Activated CD8-positive, alpha-beta T cell treated with anti-CD3 and anti-CD28 coated beads for 36 hours (primary cell): ENCODE data around the gene CNPY1. TPM values are rescaled to one million over a fixed set of nuclear protein-coding genes. Genes with fewer than 3 reads are reported as not detected.

ENCODE experiments used
- ATAC-seq: fragments of 200-7000 bp; cut with Tn5 transposase; one replicate; pipeline ENCODE4 v1.10.0; 2021; ENCODE audit warnings: mild to moderate bottlenecking, moderate library complexity
- CTCF ChIA-PET: fragments of 350-600 bp; sonication (Branson Sonifier 250); formaldehyde crosslinking; loops from one replicate; lab custom pipeline; 2021; ENCODE audit warnings: antibody characterized with exemption; lab: Charles Lee
- POLR2A ChIA-PET: fragments of 350-600 bp; sonication (Branson Sonifier 250); formaldehyde crosslinking; loops from one replicate; lab custom pipeline; 2021; ENCODE audit warnings: antibody characterized with exemption; lab: Charles Lee
- DNase-seq: peaks from one replicate; pipeline ENCODE4 v3.0.0-alpha.2; 2020
- H3K27ac Mint-ChIP-seq: one replicate; pipeline ENCODE4 v1.8.0; 2021; ENCODE audit warnings: mild to moderate bottlenecking, mixed read lengths
- H3K27me3 Mint-ChIP-seq: one replicate; pipeline ENCODE4 v1.8.0; 2021; ENCODE audit warnings: mixed read lengths
- H3K36me3 Mint-ChIP-seq: one replicate; pipeline ENCODE4 v1.8.0; 2021; ENCODE audit warnings: low read depth, mixed read lengths
- H3K4me1 Mint-ChIP-seq: one replicate; pipeline ENCODE4 v1.8.0; 2021; ENCODE audit warnings: low read depth, mixed read lengths
- H3K4me3 Mint-ChIP-seq: one replicate; pipeline ENCODE4 v1.8.0; 2021; ENCODE audit warnings: mild to moderate bottlenecking, moderate library complexity, mixed read lengths
- H3K9me3 Mint-ChIP-seq: one replicate; pipeline ENCODE4 v1.8.0; 2021; ENCODE audit warnings: mixed read lengths
- intact Hi-C: fragments of 100-400 bp; cut with micrococcal nuclease; formaldehyde crosslinking; loops from one replicate; pipeline ENCODE4 v1.10.0; 2022
- total RNA-seq, 2 experiments: library from RNA; stranded (reverse); gene quantifications; one replicate each; pipeline ENCODE4 v1.2.3, GENCODE V29; 2021
- TF ChIP-seq, protein P1 (sequence below): fragments of 200-600 bp; IDR thresholded peaks from one replicate; pipeline ENCODE4 v1.8.0; 2022; ENCODE audit warnings: antibody characterized with exemption, mild to moderate bottlenecking

CNPY1 gene
- total RNA-seq, 2 experiments from 2014 or later, result not detected

DNA sequence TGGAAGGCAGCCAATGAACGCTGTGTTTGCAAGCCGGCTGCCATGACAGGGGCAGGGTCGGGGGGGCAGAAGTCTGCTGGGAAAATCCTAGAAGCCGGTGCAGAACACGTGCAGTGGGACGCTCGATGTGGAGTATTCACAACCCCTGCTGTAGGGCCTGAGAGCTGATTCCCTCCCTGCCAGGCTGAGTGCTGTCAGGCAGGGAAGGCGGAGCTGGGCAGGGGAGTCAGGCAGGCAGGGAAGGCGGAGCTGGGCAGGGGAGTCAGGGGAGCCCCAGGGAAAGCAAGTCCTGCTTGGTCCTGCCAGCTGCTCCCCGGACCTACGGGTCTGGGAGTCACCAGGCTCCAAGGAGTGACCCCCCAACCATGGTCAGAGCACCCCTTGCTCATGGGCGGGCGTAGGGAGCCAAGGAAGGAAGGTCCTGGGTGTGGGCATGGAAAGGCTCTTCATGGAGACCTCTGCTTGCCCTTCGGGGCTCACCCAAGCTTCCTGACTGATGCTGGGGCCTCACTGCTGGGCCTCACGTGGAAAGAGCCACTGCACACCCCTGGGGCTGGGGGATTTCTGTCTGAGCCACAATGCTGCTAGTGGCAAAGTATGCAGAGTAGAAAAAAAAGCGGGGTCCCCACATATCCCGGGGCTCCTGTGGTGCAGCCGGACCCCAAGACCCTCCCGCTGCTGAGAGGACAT is 4.2 kb downstream of the CNPY1 start:
- ATAC-seq (no peak), DNase-seq (no peak)
- CTCF ChIA-PET, result interaction anchor here (0.8 kb wide), 1 partner anchor 11 kb away, joined by 3 read pairs; no protein-coding TSS in a partner anchor
- H3K9me3 Mint-ChIP-seq, result no peaks in the 10 kb centered on the region
- TF ChIP-seq, protein P1, sequence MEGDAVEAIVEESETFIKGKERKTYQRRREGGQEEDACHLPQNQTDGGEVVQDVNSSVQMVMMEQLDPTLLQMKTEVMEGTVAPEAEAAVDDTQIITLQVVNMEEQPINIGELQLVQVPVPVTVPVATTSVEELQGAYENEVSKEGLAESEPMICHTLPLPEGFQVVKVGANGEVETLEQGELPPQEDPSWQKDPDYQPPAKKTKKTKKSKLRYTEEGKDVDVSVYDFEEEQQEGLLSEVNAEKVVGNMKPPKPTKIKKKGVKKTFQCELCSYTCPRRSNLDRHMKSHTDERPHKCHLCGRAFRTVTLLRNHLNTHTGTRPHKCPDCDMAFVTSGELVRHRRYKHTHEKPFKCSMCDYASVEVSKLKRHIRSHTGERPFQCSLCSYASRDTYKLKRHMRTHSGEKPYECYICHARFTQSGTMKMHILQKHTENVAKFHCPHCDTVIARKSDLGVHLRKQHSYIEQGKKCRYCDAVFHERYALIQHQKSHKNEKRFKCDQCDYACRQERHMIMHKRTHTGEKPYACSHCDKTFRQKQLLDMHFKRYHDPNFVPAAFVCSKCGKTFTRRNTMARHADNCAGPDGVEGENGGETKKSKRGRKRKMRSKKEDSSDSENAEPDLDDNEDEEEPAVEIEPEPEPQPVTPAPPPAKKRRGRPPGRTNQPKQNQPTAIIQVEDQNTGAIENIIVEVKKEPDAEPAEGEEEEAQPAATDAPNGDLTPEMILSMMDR, result no peak
- POLR2A ChIA-PET, result no interaction called here
- peaks cover 10% of the 10 kb centered on the region for H3K27me3 Mint-ChIP-seq
- no peaks in the 10 kb centered on the region for H3K36me3 Mint-ChIP-seq
- H3K4me1 Mint-ChIP-seq, result no peaks in the 10 kb centered on the region
- no peak overlapping the region for H3K27ac Mint-ChIP-seq
- intact Hi-C loops, result no loop called here
- no peak overlapping the region for H3K4me3 Mint-ChIP-seq

DNA sequence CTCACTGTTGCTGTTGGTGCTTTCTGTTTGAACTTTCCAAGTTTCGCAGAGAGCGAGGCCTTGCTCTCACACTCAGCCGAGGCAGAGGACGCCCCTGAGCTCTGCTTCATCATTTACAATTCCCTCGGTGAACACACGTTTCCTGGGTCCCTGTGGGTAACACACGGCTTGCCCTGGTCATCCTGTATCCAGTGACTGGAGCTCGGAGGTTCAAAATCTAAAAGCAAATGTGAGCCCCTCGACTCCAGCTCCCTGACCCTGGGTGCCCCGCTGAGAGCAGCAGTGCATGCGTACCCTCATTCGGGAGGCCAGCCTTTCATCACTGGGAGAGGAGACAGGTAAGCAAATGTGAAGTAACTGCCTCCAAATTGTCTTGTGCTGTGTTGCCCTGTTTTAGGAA is 5.8 kb downstream of the CNPY1 start:
- H3K4me3 Mint-ChIP-seq, result no peak overlapping the region
- H3K27me3 Mint-ChIP-seq, result peaks cover 14% of the 10 kb centered on the region
- TF ChIP-seq, protein P1, result no peak
- ChIA-PET POLR2A (interaction anchor here (1.2 kb wide), 1 partner anchor 36 kb away, joined by 4 read pairs; no protein-coding TSS in a partner anchor), CTCF (interaction anchor here (0.8 to 1.1 kb wide), 2 partner anchors 58 to 91 kb away, joined by 3 to 4 read pairs; no protein-coding TSS in a partner anchor)
- no peak overlapping the region for H3K27ac Mint-ChIP-seq
- no peak for ATAC-seq
- no peaks in the 10 kb centered on the region for H3K9me3 Mint-ChIP-seq
- H3K4me1 Mint-ChIP-seq, result no peaks in the 10 kb centered on the region
- no peaks in the 10 kb centered on the region for H3K36me3 Mint-ChIP-seq
- intact Hi-C loops, result no loop called here
- no peak for DNase-seq

DNA sequence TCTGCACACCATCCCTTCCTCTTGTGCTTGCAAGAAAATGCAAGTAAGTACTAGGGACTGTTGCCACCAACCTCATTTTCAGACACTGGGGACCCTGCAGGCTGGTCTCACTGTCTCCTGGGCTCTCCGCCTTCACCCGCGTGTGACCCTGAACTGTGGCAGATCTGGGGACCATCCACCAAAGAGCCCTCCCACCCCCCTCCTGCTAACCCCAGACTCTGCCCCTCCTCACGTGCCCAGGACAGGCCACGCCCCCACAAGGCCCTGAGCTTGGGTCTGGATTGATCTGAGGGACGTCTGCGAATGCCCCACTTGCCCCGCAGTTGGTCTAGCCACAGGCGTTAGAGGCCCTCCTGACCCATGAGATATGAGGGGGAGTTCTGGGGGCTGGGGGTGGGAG is 8.1 kb downstream of the CNPY1 start:
- ATAC-seq (no peak), DNase-seq (no peak)
- ChIA-PET POLR2A (interaction anchor here (0.7 kb wide), 1 partner anchor 328 kb away, joined by 7 read pairs; no protein-coding TSS in a partner anchor), CTCF (interaction anchor here (0.6 kb wide), 1 partner anchor 109 kb away, joined by 3 read pairs; no protein-coding TSS in a partner anchor)
- intact Hi-C loops, result loop anchor here (10.0 kb wide), 1 partner anchor 153 kb away; no protein-coding TSS in a partner anchor
- Mint-ChIP-seq H3K4me3 (no peak overlapping the region), H3K9me3 (no peaks in the 10 kb centered on the region), H3K4me1 (peaks cover 4% of the 10 kb centered on the region), H3K27me3 (peaks cover 32% of the 10 kb centered on the region), H3K27ac (no peak overlapping the region), H3K36me3 (no peaks in the 10 kb centered on the region)
- TF ChIP-seq, protein P1, result no peak

DNA sequence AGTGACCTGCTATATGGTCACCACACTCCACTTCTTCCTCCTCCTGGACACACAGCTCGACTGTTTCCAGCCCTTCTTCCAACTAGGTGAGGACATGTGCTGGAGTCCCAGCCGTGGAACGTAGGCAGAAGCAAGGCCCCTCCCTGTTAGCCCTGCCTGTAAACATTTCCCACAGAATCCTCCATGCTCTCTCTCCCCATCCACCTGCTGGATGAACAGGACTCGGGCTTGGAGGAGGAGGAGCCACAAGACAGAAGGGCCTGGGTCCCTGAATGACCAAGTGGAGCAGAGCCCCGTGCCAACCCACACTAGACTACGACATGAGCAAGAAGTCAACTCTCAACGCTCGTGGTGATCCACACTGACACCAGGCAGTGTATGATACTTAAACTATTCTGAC is 9.9 kb downstream of the CNPY1 start:
- intact Hi-C loops, result loop anchor here (10.0 kb wide), 1 partner anchor 152 kb away; no protein-coding TSS in a partner anchor
- CTCF ChIA-PET, result interaction anchor here (0.8 kb wide), 1 partner anchor 460 kb away, joined by 3 read pairs; no protein-coding TSS in a partner anchor
- DNase-seq (no peak), ATAC-seq (no peak)
- Mint-ChIP-seq H3K27ac (no peak overlapping the region), H3K36me3 (no peaks in the 10 kb centered on the region), H3K4me1 (peaks cover 9% of the 10 kb centered on the region), H3K27me3 (peaks cover 45% of the 10 kb centered on the region), H3K4me3 (no peak overlapping the region), H3K9me3 (no peaks in the 10 kb centered on the region)
- POLR2A ChIA-PET, result no interaction called here
- TF ChIP-seq, protein P1, result no peak

DNA sequence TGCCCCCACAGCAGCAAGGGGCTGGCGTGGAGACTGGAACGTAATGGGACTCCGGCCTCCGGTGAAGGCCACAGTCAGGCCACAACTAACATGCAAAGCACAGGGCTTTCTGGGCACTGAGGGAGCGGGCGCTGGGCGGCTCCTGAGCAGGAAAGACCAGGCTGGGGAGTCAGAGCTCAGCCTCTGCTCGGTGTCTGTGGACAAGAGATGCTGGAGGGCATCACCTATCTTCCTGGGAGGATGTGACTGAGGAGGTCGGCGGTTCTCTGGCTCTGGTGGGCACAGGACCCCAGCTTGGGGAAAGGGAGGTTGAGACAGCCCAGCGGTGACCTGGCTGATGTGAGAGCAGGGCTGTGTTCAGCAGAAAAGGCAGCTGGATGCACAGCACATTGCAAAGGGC is 11.7 kb downstream of the CNPY1 start:
- H3K27me3 Mint-ChIP-seq, result peaks cover 55% of the 10 kb centered on the region
- H3K27ac Mint-ChIP-seq, result no peak overlapping the region
- no peaks in the 10 kb centered on the region for H3K9me3 Mint-ChIP-seq
- DNase-seq (no peak), ATAC-seq (no peak)
- H3K4me1 Mint-ChIP-seq, result peaks cover 9% of the 10 kb centered on the region
- intact Hi-C loops, result loop anchor here (5.0 to 10.0 kb wide), 2 partner anchors 77 to 150 kb away; partner anchors contain the start of gene EN2
- ChIA-PET POLR2A (no interaction called here), CTCF (interaction anchor here (0.8 to 4.4 kb wide), 9 partner anchors 10 to 621 kb away, joined by 3 to 26 read pairs (median 3); no protein-coding TSS in a partner anchor)
- TF ChIP-seq, protein P1, result no peak
- no peak overlapping the region for H3K4me3 Mint-ChIP-seq
- no peaks in the 10 kb centered on the region for H3K36me3 Mint-ChIP-seq
